Left lobe of liver (tissue), 2 donors: ENCODE results near the gene IFITM1. TPM values are rescaled to one million over a fixed set of nuclear protein-coding genes. Genes with fewer than 3 reads are reported as not detected.

Source experiments
- ATAC-seq: fragments of 200-7000 bp; cut with Tn5 transposase; one replicate; pipeline ENCODE4 v1.9.1; 2020; ENCODE audit warnings: mild to moderate bottlenecking, moderate library complexity
- DNase-seq: peaks from one replicate; pipeline ENCODE4 v3.0.0-alpha.2; 2020; ENCODE audit warnings: low spot score
- total RNA-seq: library from RNA; stranded (reverse); gene quantifications from one replicate; pipeline ENCODE4 v1.2.1, GENCODE V29; 2021
- donor health status: DM: no; HTN: no; CAD: no; lungs with moderate emphysema.
- donor health status: DM: no; HTN: yes; CAD: no.

Gene IFITM1
- 29.2 TPM for total RNA-seq

DNA sequence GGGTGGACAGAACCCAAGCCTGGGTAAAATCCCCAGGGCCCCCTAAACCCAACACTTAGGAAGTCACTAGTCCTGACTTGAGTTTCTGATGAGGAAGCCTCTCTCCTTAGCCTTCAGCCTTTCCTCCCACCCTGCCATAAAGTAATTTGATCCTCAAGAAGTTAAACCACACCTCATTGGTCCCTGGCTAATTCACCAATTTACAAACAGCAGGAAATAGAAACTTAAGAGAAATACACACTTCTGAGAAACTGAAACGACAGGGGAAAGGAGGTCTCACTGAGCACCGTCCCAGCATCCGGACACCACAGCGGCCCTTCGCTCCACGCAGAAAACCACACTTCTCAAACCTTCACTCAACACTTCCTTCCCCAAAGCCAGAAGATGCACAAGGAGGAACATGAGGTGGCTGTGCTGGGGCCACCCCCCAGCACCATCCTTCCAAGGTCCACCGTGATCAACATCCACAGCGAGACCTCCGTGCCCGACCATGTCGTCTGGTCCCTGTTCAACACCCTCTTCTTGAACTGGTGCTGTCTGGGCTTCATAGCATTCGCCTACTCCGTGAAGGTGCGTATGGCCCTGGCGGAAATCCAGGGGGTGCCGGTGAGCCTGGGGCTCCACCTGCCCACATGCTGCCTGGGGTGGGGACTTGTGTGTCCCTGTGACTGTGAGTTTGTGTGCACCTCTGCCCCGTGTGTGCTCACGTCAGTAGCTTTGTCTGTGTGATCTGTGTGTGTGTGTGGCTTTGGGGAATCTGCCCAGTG lies at the start of gene IFITM1:
TSS of gene IFITM1 (plus strand) at position 254 of the 767 bp plus-strand sequence. CDS start at position 385, 131 bp downstream.
- DNase-seq, result peak; percentile 80
- ATAC-seq, result peak; percentile 51

DNA sequence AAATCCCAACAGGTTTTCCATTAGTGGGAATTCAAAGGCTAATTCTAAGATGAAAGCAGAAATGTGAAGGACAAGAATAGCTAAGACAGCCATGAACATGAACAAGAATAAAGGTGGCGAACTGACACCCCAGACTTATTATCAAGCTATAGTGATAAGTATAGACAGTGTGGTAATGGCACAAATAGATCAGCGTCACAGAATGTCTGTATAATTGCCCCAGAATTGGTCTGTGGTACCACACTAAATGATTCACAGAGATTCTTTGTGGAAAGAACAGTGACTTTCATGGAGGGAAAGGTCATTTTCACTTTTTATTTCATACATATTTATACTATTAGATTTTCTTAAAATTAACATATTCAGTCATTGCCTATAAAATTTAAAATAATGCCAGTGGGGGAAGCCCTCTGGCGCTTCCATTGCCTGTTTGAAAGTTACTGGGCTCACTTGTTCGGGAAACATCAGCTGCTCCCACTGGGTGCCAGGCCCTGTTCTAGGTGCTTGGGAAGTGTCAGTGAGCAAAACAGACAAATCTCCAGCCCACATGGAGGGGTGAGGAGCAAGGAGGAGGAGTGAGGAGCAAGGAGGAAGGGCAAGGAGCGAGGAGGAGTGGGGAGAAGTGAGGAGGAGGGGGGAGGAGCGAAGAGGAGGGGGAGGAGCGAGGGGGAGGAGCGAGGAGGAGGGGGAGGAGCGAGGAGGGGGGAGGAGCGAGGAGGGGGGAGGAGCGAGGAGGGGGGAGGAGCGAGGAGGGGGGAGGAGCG lies 47.0 kb upstream of the IFITM1 start:
- DNase-seq, result peak; percentile 40
- no peak for ATAC-seq

- ATAC-seq, result peak; percentile 17
- peak; percentile 48 for DNase-seq
Observed at GRCh38 chr11:267491-267994, 46.3 kb upstream of the IFITM1 start.

- ATAC-seq (peak; percentile 47), DNase-seq (peak; percentile 47)
Observed at GRCh38 chr11:268716-269145, 45.1 kb upstream of the IFITM1 start.

- ATAC-seq (peak; percentile 21), DNase-seq (peak; percentile 46)
Observed at GRCh38 chr11:269146-269890, 44.5 kb upstream of the IFITM1 start.

DNA sequence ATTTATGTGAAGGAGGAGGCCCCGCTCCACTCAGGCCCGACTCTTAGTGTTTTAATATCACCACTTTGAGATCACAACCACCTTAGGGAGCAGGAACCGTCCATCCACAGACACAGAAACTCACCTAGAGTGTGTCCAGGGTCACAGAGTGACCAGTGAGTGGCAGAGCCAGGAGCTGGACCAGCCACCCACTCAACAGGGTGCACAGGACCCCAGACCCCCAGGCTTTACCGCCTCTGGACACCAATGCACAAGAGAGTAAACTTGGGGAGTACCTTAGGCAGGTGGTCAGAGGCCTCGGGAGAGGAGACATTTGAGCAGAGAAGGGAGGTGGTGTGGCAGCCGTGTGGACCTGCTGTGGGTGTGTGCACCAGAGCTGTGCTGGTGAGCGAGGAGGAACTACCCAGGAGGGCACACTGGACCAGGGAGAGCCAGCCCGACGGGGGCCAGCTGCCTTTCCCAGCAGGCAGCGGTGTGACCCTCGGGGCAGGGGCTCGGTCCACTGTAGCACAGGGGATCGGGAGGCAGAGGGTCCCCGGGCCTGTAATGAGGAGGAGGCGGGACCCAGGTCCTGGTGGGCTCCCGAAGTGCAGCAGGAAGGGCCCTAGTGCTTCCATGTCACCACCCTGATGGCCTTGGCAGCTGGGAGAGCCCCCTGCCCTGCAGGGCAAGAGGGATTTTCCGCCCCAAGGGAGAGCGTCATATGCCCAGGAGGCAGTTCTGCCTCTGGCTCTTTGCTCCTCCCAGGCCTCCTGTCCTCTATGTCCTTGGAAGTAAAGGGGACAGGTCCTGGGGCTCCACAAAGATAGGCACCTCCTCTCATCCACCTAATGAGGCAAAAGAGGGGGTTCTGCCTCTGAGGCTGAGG lies 43.2 kb upstream of the IFITM1 start:
- ATAC-seq (no peak), DNase-seq (peak; percentile 44)

GRCh38 chr11:271319-271715 lies 42.5 kb upstream of the IFITM1 start:
- DNase-seq (peak; percentile 42), ATAC-seq (no peak)

- DNase-seq (peak; percentile 41), ATAC-seq (no peak)
Observed at GRCh38 chr11:272195-272930, 41.5 kb upstream of the IFITM1 start.

DNA sequence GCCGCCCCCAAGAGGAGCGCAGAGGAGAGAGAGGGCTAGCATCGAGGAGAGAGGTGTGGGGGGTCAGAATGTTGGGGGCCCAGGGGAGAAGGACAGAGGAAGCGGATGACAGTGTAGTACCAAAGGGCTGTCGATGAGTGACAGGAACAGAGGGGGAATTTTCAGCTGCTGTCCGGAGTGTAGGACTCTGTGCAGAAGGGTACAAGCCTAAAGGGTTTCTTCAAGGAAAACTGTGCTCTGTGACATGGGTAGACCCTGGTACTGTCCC lies 41.0 kb upstream of the IFITM1 start:
- DNase-seq, result peak; percentile 42
- no peak for ATAC-seq

- ATAC-seq, result no peak
- no peak for DNase-seq
Observed at GRCh38 chr11:276219-276618, 37.6 kb upstream of the IFITM1 start.

DNA sequence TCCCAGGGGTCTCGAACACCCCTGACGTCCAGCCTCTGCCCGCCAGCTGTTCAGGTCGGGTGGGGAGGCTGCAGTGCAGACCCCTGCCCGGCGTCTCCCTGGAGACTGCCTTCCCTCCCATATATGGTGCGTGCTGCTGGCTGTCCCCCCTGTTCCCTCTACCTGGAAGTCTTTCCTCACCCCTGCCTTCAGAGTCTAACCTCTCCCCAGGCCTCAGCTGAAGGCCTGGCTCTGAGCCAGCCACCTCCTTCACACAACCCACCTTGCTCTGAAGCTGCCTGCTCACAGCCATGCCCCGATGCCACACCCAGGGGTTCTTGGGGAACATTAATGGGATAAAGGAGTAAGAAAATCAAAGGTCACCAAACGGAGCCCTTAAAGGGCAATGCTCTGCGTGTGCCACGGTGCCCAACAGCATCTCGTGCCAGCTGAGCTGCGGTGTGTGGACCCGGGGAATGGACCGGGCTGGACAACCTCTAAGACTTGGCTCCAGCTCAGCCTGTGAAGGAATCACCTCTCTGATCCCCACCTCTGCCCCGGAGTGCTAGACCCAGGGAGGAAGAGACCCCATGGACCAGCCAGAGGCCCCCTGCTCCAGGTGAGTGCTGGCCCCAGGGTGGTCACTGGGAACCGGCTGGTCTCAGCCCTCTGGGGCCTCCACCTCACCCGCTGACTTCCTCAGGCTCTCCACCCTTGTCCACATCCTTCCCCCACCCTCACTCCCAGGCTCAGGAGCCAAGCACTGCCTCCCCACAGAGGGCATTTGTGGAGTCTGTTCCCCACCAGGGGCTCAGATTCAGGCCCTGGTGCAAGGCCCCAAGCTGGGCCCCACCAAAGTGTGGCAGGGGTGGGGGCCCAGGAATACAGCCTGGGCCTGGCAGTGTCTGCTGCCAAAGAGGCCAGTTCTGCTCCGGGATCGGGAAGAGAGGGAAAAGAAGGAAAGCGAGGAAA lies 35.6 kb upstream of the IFITM1 start, which contains the start of gene NLRP6:
TSS of gene NLRP6 (plus strand) at position 407 of the 951 bp plus-strand sequence. CDS start at position 570, 163 bp downstream.
- no peak for ATAC-seq
- DNase-seq, result peak; percentile 46

GRCh38 chr11:279040-279965 lies 34.5 kb upstream of the IFITM1 start:
- ATAC-seq (peak; percentile 44), DNase-seq (peak; percentile 51)

DNA sequence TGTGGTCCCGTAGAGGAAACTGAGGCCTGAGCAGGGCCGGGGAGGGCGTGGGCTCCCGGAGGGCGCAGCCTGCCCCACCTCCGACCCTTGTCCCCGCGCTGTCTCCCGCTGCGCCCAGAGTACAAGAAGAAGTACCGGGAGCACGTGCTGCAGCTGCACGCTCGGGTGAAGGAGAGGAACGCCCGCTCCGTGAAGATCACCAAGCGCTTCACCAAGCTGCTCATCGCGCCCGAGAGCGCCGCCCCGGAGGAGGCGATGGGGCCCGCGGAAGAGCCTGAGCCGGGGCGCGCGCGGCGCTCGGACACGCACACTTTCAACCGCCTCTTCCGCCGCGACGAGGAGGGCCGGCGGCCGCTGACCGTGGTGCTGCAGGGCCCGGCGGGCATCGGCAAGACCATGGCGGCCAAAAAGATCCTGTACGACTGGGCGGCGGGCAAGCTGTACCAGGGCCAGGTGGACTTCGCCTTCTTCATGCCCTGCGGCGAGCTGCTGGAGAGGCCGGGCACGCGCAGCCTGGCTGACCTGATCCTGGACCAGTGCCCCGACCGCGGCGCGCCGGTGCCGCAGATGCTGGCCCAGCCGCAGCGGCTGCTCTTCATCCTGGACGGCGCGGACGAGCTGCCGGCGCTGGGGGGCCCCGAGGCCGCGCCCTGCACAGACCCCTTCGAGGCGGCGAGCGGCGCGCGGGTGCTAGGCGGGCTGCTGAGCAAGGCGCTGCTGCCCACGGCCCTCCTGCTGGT lies 33.7 kb upstream of the IFITM1 start:
- DNase-seq (peak; percentile 93), ATAC-seq (peak; percentile 86)

DNA sequence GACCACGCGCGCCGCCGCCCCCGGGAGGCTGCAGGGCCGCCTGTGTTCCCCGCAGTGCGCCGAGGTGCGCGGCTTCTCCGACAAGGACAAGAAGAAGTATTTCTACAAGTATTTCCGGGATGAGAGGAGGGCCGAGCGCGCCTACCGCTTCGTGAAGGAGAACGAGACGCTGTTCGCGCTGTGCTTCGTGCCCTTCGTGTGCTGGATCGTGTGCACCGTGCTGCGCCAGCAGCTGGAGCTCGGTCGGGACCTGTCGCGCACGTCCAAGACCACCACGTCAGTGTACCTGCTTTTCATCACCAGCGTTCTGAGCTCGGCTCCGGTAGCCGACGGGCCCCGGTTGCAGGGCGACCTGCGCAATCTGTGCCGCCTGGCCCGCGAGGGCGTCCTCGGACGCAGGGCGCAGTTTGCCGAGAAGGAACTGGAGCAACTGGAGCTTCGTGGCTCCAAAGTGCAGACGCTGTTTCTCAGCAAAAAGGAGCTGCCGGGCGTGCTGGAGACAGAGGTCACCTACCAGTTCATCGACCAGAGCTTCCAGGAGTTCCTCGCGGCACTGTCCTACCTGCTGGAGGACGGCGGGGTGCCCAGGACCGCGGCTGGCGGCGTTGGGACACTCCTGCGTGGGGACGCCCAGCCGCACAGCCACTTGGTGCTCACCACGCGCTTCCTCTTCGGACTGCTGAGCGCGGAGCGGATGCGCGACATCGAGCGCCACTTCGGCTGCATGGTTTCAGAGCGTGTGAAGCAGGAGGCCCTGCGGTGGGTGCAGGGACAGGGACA lies 32.9 kb upstream of the IFITM1 start:
- DNase-seq (peak; percentile 48), ATAC-seq (no peak)

DNA sequence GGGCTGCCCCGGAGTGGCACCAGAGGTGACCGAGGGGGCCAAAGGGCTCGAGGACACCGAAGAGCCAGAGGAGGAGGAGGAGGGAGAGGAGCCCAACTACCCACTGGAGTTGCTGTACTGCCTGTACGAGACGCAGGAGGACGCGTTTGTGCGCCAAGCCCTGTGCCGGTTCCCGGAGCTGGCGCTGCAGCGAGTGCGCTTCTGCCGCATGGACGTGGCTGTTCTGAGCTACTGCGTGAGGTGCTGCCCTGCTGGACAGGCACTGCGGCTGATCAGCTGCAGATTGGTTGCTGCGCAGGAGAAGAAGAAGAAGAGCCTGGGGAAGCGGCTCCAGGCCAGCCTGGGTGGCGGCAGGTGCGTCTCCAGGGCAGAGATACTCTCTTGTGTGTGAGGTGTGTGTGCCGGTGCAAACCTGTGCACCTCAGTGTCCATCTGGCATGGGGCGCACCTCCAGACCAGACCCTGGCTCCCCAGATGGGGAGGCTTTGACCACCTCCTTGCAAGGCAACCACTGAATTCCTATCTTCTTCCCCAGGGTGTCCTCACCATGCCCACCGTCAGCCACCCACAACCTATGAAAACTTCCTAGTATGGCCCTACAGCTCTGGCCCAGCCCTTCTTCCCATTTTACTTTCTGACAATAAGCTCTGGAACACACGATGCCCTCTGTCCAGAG lies 32.2 kb upstream of the IFITM1 start:
- ATAC-seq (no peak), DNase-seq (peak; percentile 46)
